WTC11 (cell line): Measurements from ENCODE around the gene PSMD10. TPM values are rescaled to one million over a fixed set of nuclear protein-coding genes. Genes with fewer than 3 reads are reported as not detected.

Experiments
- ATAC-seq: fragments of 200-7000 bp; cut with Tn5 transposase; 2 replicates; pipeline ENCODE4 v1.10.0; 2021; ENCODE audit warnings: mild to moderate bottlenecking, moderate library complexity
- CTCF ChIA-PET: fragments of 300-600 bp; sonication (Branson Sonifier 250); formaldehyde crosslinking; loops from one replicate; lab custom pipeline; 2021; ENCODE audit warnings: antibody characterized with exemption; lab: Charles Lee
- POLR2A ChIA-PET: fragments of 350-600 bp; sonication (Branson Sonifier 250); formaldehyde crosslinking; loops from one replicate; lab custom pipeline; 2021; ENCODE audit warnings: antibody characterized with exemption; lab: Charles Lee
- DNase-seq: peaks from one replicate; pipeline ENCODE4 v3.0.0; 2021; ENCODE audit warnings: low spot score
- H3K27ac Mint-ChIP-seq: 2 replicates; pipeline ENCODE4 v1.8.0; 2021; ENCODE audit warnings: mixed read lengths
- H3K27me3 Mint-ChIP-seq: 2 replicates; pipeline ENCODE4 v1.8.0; 2021; ENCODE audit warnings: low read depth, mild to moderate bottlenecking, moderate library complexity, mixed read lengths
- H3K36me3 Mint-ChIP-seq: 2 replicates; pipeline ENCODE4 v1.8.0; 2021; ENCODE audit warnings: mixed read lengths
- H3K4me1 Mint-ChIP-seq: 2 replicates; pipeline ENCODE4 v1.8.0; 2022; ENCODE audit warnings: mixed read lengths
- H3K4me3 Mint-ChIP-seq: 2 replicates; pipeline ENCODE4 v1.8.0; 2021; ENCODE audit warnings: mild to moderate bottlenecking, moderate library complexity, mixed read lengths
- H3K9me3 Mint-ChIP-seq: 2 replicates; pipeline ENCODE4 v1.8.0; 2021; ENCODE audit warnings: mixed read lengths
- ATF1 ChIP-seq: sonication (generic); formaldehyde crosslinking; IDR thresholded peaks from 2 replicates; pipeline ENCODE4 v1.8.1; 2023; ENCODE audit warnings: mild to moderate bottlenecking, moderate library complexity, missing genetic modification reagents
- EMX1 ChIP-seq: fragments of 250-450 bp; sonication (Bioruptor Pico); IDR thresholded peaks from 2 replicates; pipeline ENCODE4 v1.8.0; 2021; ENCODE audit warnings: mild to moderate bottlenecking
- FOXP1 ChIP-seq: sonication (generic); formaldehyde crosslinking; IDR thresholded peaks from 2 replicates; pipeline ENCODE4 v1.8.0; 2022; ENCODE audit warnings: missing genetic modification reagents, mild to moderate bottlenecking, moderate library complexity, borderline replicate concordance
- GRHL2 ChIP-seq: fragments of 250-450 bp; sonication (Bioruptor Pico); IDR thresholded peaks from 2 replicates; pipeline ENCODE4 v1.8.0; 2022; ENCODE audit warnings: mild to moderate bottlenecking, moderate library complexity; ENCODE audit not compliant: insufficient replicate concordance, severe bottlenecking
- GTF2I ChIP-seq: fragments of 250-450 bp; sonication (Bioruptor Pico); conservative IDR thresholded peaks from 2 replicates; pipeline ENCODE4 v1.4.0; 2021; ENCODE audit warnings: mild to moderate bottlenecking
- MXD4 ChIP-seq: fragments of 250-450 bp; sonication (Bioruptor Pico); IDR thresholded peaks from 2 replicates; pipeline ENCODE4 v1.8.0; 2021; ENCODE audit warnings: mild to moderate bottlenecking, moderate library complexity, borderline replicate concordance
- MYBL2 ChIP-seq: sonication (generic); formaldehyde crosslinking; IDR thresholded peaks from 2 replicates; pipeline ENCODE4 v1.8.1; 2023; ENCODE audit warnings: mild to moderate bottlenecking, moderate library complexity, missing genetic modification reagents
- NFE2L1 ChIP-seq: sonication (generic); formaldehyde crosslinking; IDR thresholded peaks from 2 replicates; pipeline ENCODE4 v1.8.1; 2023; ENCODE audit warnings: missing genetic modification reagents
- NFYB ChIP-seq: sonication (generic); formaldehyde crosslinking; conservative IDR thresholded peaks from 2 replicates; pipeline ENCODE4 v1.8.0; 2022; ENCODE audit warnings: low read depth, missing genetic modification reagents
- NR1H2 ChIP-seq: sonication (generic); formaldehyde crosslinking; IDR thresholded peaks from 2 replicates; pipeline ENCODE4 v1.9.0; 2021; ENCODE audit warnings: mild to moderate bottlenecking, moderate library complexity, missing genetic modification reagents
- OVOL2 ChIP-seq: fragments of 250-450 bp; sonication (Bioruptor Pico); IDR thresholded peaks from 2 replicates; pipeline ENCODE4 v1.9.0; 2021; ENCODE audit warnings: mild to moderate bottlenecking, borderline replicate concordance
- RELA ChIP-seq: sonication (generic); formaldehyde crosslinking; IDR thresholded peaks from 2 replicates; pipeline ENCODE4 v1.8.1; 2022; ENCODE audit warnings: missing genetic modification reagents, mild to moderate bottlenecking, borderline replicate concordance
- SMAD4 ChIP-seq: sonication (generic); formaldehyde crosslinking; IDR thresholded peaks from 2 replicates; pipeline ENCODE4 v1.8.0; 2022; ENCODE audit warnings: mild to moderate bottlenecking, missing genetic modification reagents
- TCF7 ChIP-seq: sonication (generic); formaldehyde crosslinking; IDR thresholded peaks from 2 replicates; pipeline ENCODE4 v1.8.0; 2022; ENCODE audit warnings: mild to moderate bottlenecking, low read depth, missing genetic modification reagents, moderate library complexity
- total RNA-seq: library from RNA; stranded (reverse); gene quantifications from 3 replicates; pipeline ENCODE4 v1.2.3, GENCODE V29; 2021
- TF ChIP-seq, protein P1 (sequence below): sonication (generic); formaldehyde crosslinking; IDR thresholded peaks from 2 replicates; pipeline ENCODE4 v1.8.1; 2023; ENCODE audit warnings: mild to moderate bottlenecking, missing genetic modification reagents
- TF ChIP-seq, protein P2 (sequence below): sonication (generic); formaldehyde crosslinking; IDR thresholded peaks from 2 replicates; pipeline ENCODE4 v1.8.1; 2023; ENCODE audit warnings: mild to moderate bottlenecking, missing genetic modification reagents
- TF ChIP-seq, protein P3 (sequence below): sonication (generic); formaldehyde crosslinking; IDR thresholded peaks from 2 replicates; pipeline ENCODE4 v1.8.0; 2023; ENCODE audit warnings: mild to moderate bottlenecking, missing genetic modification reagents
- TF ChIP-seq, protein P4 (sequence below): sonication (generic); formaldehyde crosslinking; IDR thresholded peaks from 2 replicates; pipeline ENCODE4 v1.8.0; 2022; ENCODE audit warnings: mild to moderate bottlenecking, missing genetic modification reagents
- TF ChIP-seq, protein P5 (sequence below): sonication (generic); formaldehyde crosslinking; IDR thresholded peaks from 2 replicates; pipeline ENCODE4 v1.8.1; 2022; ENCODE audit warnings: low read depth, mild to moderate bottlenecking, moderate library complexity, missing genetic modification reagents, borderline replicate concordance
- TF ChIP-seq, protein P6 (sequence below): sonication (generic); formaldehyde crosslinking; IDR thresholded peaks from 2 replicates; pipeline ENCODE4 v1.8.0; 2022; ENCODE audit warnings: mild to moderate bottlenecking, missing genetic modification reagents
- TF ChIP-seq, protein P7 (sequence below): sonication (generic); formaldehyde crosslinking; IDR thresholded peaks from 2 replicates; pipeline ENCODE4 v1.8.0; 2023; ENCODE audit warnings: missing genetic modification reagents, mild to moderate bottlenecking, borderline replicate concordance

Gene PSMD10
- total RNA-seq, 1 experiment from 2014 or later: 56.4 TPM

DNA sequence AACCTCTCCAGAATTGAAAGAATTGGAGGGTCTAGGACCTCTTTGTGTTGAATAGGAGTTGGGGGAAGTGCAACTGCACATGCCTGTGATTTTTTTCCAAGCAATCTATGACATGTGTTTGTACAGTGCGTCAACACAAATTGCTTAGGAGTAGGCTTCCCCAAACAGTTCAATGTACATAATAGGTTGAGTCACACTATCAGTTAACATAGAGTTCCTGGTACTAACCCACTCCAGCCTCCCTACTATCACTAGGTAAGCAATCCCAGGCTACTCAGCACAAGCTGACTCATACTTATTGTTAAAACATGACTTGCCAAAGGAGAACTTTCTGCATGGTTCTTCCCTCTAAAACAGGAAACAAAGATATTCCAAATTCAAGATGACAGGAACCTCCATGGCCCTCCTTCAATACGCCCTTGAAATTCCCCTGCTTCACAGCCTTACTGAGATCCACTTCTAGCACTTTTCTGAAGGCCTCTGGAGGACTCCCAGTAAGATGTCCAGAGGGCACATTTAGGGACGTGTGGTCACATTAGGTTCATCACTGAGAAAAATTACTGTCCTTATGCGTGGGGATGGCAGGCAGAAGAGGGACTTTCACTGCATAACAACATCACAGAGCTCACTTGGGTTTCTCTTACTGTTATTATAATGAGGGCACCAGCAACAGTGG, 54.9 kb downstream of the PSMD10 start:
- TF ChIP-seq OVOL2 (CRISPR knock-in tag) (no peak), GRHL2 (CRISPR knock-in tag) (no peak), ATF1 (CRISPR knock-in tag) (no peak), MYBL2 (no peak), NR1H2 (CRISPR knock-in tag) (no peak), SMAD4 (no peak)
- TF ChIP-seq, protein P1, sequence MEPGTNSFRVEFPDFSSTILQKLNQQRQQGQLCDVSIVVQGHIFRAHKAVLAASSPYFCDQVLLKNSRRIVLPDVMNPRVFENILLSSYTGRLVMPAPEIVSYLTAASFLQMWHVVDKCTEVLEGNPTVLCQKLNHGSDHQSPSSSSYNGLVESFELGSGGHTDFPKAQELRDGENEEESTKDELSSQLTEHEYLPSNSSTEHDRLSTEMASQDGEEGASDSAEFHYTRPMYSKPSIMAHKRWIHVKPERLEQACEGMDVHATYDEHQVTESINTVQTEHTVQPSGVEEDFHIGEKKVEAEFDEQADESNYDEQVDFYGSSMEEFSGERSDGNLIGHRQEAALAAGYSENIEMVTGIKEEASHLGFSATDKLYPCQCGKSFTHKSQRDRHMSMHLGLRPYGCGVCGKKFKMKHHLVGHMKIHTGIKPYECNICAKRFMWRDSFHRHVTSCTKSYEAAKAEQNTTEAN: no peak
- TF ChIP-seq, protein P2, sequence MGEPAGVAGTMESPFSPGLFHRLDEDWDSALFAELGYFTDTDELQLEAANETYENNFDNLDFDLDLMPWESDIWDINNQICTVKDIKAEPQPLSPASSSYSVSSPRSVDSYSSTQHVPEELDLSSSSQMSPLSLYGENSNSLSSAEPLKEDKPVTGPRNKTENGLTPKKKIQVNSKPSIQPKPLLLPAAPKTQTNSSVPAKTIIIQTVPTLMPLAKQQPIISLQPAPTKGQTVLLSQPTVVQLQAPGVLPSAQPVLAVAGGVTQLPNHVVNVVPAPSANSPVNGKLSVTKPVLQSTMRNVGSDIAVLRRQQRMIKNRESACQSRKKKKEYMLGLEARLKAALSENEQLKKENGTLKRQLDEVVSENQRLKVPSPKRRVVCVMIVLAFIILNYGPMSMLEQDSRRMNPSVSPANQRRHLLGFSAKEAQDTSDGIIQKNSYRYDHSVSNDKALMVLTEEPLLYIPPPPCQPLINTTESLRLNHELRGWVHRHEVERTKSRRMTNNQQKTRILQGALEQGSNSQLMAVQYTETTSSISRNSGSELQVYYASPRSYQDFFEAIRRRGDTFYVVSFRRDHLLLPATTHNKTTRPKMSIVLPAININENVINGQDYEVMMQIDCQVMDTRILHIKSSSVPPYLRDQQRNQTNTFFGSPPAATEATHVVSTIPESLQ (CRISPR knock-in tag): no peak
- TF ChIP-seq, protein P3, sequence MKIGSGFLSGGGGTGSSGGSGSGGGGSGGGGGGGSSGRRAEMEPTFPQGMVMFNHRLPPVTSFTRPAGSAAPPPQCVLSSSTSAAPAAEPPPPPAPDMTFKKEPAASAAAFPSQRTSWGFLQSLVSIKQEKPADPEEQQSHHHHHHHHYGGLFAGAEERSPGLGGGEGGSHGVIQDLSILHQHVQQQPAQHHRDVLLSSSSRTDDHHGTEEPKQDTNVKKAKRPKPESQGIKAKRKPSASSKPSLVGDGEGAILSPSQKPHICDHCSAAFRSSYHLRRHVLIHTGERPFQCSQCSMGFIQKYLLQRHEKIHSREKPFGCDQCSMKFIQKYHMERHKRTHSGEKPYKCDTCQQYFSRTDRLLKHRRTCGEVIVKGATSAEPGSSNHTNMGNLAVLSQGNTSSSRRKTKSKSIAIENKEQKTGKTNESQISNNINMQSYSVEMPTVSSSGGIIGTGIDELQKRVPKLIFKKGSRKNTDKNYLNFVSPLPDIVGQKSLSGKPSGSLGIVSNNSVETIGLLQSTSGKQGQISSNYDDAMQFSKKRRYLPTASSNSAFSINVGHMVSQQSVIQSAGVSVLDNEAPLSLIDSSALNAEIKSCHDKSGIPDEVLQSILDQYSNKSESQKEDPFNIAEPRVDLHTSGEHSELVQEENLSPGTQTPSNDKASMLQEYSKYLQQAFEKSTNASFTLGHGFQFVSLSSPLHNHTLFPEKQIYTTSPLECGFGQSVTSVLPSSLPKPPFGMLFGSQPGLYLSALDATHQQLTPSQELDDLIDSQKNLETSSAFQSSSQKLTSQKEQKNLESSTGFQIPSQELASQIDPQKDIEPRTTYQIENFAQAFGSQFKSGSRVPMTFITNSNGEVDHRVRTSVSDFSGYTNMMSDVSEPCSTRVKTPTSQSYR: no peak
- TF ChIP-seq, protein P4, sequence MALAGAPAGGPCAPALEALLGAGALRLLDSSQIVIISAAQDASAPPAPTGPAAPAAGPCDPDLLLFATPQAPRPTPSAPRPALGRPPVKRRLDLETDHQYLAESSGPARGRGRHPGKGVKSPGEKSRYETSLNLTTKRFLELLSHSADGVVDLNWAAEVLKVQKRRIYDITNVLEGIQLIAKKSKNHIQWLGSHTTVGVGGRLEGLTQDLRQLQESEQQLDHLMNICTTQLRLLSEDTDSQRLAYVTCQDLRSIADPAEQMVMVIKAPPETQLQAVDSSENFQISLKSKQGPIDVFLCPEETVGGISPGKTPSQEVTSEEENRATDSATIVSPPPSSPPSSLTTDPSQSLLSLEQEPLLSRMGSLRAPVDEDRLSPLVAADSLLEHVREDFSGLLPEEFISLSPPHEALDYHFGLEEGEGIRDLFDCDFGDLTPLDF (CRISPR knock-in tag): no peak
- TF ChIP-seq, protein P5, sequence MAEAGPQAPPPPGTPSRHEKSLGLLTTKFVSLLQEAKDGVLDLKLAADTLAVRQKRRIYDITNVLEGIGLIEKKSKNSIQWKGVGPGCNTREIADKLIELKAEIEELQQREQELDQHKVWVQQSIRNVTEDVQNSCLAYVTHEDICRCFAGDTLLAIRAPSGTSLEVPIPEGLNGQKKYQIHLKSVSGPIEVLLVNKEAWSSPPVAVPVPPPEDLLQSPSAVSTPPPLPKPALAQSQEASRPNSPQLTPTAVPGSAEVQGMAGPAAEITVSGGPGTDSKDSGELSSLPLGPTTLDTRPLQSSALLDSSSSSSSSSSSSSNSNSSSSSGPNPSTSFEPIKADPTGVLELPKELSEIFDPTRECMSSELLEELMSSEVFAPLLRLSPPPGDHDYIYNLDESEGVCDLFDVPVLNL (CRISPR knock-in tag): no peak
- TF ChIP-seq, protein P6, sequence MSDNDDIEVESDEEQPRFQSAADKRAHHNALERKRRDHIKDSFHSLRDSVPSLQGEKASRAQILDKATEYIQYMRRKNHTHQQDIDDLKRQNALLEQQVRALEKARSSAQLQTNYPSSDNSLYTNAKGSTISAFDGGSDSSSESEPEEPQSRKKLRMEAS (CRISPR knock-in tag): no peak
- H3K9me3 Mint-ChIP-seq: no peaks in the 10 kb centered on the region
- ATAC-seq (no peak), DNase-seq (no peak)
- H3K27me3 Mint-ChIP-seq: no peaks in the 10 kb centered on the region
- no peaks in the 10 kb centered on the region for H3K36me3 Mint-ChIP-seq
- ChIA-PET CTCF (no interaction called here), POLR2A (no interaction called here)
- no peak overlapping the region for H3K4me3 Mint-ChIP-seq
- H3K4me1 Mint-ChIP-seq: peaks cover 6% of the 10 kb centered on the region
- H3K27ac Mint-ChIP-seq: no peak overlapping the region

DNA sequence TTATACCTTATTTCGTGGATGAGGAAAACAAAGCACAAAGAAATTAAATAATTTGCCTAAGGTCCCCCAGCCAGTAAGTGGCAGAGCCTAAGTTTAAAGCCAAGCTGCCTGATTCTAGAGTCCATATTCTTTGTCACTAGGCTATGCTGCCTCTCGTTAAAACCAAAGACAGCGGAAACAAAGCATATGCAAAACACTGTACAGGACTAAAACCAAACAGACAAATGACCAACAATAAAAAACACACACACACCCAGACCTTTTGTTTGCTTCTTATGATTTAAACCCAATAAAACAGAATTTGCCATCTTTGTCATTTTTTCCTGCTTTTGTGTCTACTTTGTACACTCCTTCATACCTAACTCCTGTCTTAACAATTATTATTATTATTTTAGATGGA, 56.6 kb downstream of the PSMD10 start:
- Mint-ChIP-seq H3K27me3 (no peaks in the 10 kb centered on the region), H3K4me1 (peaks cover 6% of the 10 kb centered on the region), H3K36me3 (no peaks in the 10 kb centered on the region), H3K4me3 (no peak overlapping the region), H3K9me3 (no peaks in the 10 kb centered on the region), H3K27ac (no peak overlapping the region)
- DNase-seq: no peak
- ChIA-PET POLR2A (no interaction called here), CTCF (no interaction called here)
- no peak for ATAC-seq
- TF ChIP-seq NFE2L1: no peak
- no peak for TF ChIP-seq TCF7
- no peak for TF ChIP-seq MYBL2
- TF ChIP-seq GTF2I: no peak
- no peak for TF ChIP-seq EMX1 (CRISPR knock-in tag)
- no peak for TF ChIP-seq FOXP1 (CRISPR knock-in tag)
- no peak for TF ChIP-seq MXD4 (CRISPR knock-in tag)
- TF ChIP-seq, protein P7, sequence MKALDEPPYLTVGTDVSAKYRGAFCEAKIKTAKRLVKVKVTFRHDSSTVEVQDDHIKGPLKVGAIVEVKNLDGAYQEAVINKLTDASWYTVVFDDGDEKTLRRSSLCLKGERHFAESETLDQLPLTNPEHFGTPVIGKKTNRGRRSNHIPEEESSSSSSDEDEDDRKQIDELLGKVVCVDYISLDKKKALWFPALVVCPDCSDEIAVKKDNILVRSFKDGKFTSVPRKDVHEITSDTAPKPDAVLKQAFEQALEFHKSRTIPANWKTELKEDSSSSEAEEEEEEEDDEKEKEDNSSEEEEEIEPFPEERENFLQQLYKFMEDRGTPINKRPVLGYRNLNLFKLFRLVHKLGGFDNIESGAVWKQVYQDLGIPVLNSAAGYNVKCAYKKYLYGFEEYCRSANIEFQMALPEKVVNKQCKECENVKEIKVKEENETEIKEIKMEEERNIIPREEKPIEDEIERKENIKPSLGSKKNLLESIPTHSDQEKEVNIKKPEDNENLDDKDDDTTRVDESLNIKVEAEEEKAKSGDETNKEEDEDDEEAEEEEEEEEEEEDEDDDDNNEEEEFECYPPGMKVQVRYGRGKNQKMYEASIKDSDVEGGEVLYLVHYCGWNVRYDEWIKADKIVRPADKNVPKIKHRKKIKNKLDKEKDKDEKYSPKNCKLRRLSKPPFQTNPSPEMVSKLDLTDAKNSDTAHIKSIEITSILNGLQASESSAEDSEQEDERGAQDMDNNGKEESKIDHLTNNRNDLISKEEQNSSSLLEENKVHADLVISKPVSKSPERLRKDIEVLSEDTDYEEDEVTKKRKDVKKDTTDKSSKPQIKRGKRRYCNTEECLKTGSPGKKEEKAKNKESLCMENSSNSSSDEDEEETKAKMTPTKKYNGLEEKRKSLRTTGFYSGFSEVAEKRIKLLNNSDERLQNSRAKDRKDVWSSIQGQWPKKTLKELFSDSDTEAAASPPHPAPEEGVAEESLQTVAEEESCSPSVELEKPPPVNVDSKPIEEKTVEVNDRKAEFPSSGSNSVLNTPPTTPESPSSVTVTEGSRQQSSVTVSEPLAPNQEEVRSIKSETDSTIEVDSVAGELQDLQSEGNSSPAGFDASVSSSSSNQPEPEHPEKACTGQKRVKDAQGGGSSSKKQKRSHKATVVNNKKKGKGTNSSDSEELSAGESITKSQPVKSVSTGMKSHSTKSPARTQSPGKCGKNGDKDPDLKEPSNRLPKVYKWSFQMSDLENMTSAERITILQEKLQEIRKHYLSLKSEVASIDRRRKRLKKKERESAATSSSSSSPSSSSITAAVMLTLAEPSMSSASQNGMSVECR (CRISPR knock-in tag): no peak
- no peak for TF ChIP-seq RELA (CRISPR knock-in tag)
- TF ChIP-seq NFYB (CRISPR knock-in tag): no peak
